Lung (tissue), 16 donors: ENCODE measurements around the gene PRMT2. TPM values are rescaled to one million over a fixed set of nuclear protein-coding genes. Genes with fewer than 3 reads are reported as not detected.

Source experiments
- ATAC-seq: fragments of 200-7000 bp; cut with Tn5 transposase; one replicate; pipeline ENCODE4 v1.9.1; 2020; ENCODE audit warnings: moderate number of reproducible peaks; ENCODE audit not compliant: insufficient read depth, low FRiP score
- DNase-seq, 3 donors: peaks; one replicate each; pipeline ENCODE4 v3.0.0-alpha.2; 2013 to 2017
- H3K27ac ChIP-seq, 2 donors: one replicate each; pipeline ENCODE4 v1.5.1; 2013; ENCODE audit warnings: mild to moderate bottlenecking in 2 of 2, moderate library complexity in 2 of 2, control low read depth in 1 of 2, inconsistent platforms in 1 of 2, low read depth in 1 of 2, low read length in 1 of 2
- H3K27me3 ChIP-seq, 3 donors: one replicate each; pipeline ENCODE4 v1.5.1; 2013; ENCODE audit warnings: low read length in 2 of 3; ENCODE audit not compliant: control insufficient read depth in 3 of 3, insufficient read depth in 3 of 3
- H3K36me3 ChIP-seq, 4 donors: one replicate each; pipeline ENCODE4 v1.5.1; 2013; ENCODE audit warnings: low read length in 4 of 4, mild to moderate bottlenecking in 1 of 4, moderate library complexity in 1 of 4; ENCODE audit not compliant: control insufficient read depth in 4 of 4, insufficient read depth in 4 of 4
- H3K4me1 ChIP-seq, 5 donors: one replicate each; pipeline ENCODE4 v1.5.1; 2013; ENCODE audit warnings: low read length in 5 of 5, mild to moderate bottlenecking in 2 of 5, moderate library complexity in 1 of 5; ENCODE audit not compliant: control insufficient read depth in 5 of 5, insufficient read depth in 5 of 5
- H3K4me3 ChIP-seq: one replicate; pipeline ENCODE4 v1.5.1; 2013; ENCODE audit warnings: mild to moderate bottlenecking, control low read depth, moderate library complexity
- H3K9ac ChIP-seq, 2 donors: one replicate each; pipeline ENCODE4 v1.5.1; 2013; ENCODE audit warnings: low read length in 2 of 2, control low read depth in 1 of 2; ENCODE audit not compliant: insufficient read depth in 1 of 2
- H3K9me3 ChIP-seq, 4 donors: one replicate each; pipeline ENCODE4 v1.5.1; 2013; ENCODE audit warnings: low read length in 3 of 4, mild to moderate bottlenecking in 1 of 4, moderate library complexity in 1 of 4; ENCODE audit not compliant: control insufficient read depth in 4 of 4, insufficient read depth in 3 of 4
- WGBS, 2 donors: extraction: QIAGEN DNeasy Blood & Tissue Kit; methylation state at CpG; one replicate each; pipeline ENCODE4 v1.1.7; 2013; 5-methylcytosine and 5-hydroxymethylcytosine counted together
- long read RNA-seq, 5 donors: transcript quantifications; one replicate each; lab custom pipeline, GENCODE V29; 2026
- polyA plus RNA-seq, 2 donors: library from polyadenylated mRNA; stranded (reverse); fragments of 200-250 nt; gene quantifications; one replicate each; pipeline ENCODE4 v1.2.1, GENCODE V29; 2013
- total RNA-seq, 2 donors: library from RNA; depleted of rRNA in 1 of 2; stranded (reverse); fragments of >200 nt in 1 of 2; gene quantifications; one replicate each; pipeline ENCODE4 v1.2.1, GENCODE V29; 2014 to 2021
- TF ChIP-seq, protein P1 (sequence below): IDR thresholded peaks from 2 replicates; pipeline ENCODE4 v1.5.1; 2012; ENCODE audit warnings: mild to moderate bottlenecking; ENCODE audit errors: control extremely low read depth, extremely low read depth
- donor health status: control.
- donor health status: control.
- donor health status: Bipolar disorder and iron deficiency.
- donor health status: healthy.
- donor health status: DM: yes; HTN: yes; CAD: no.

PRMT2 gene
- total RNA-seq (100 to 1,000 TPM in 1 of 2 donors, 10 to 100 TPM in 1; 93.8 to 114 TPM), polyA plus RNA-seq (10 to 100 TPM; 58.2 to 87.8 TPM)
- long read RNA-seq, donor 1, transcript PRMT2-203 (12 exons, 2,688 nt) = minor isoform, 6 of 74 reads
- long read RNA-seq, donor 1, transcript PRMT2-206 (11 exons, 2,131 nt) = major isoform, 17 of 74 reads
- long read RNA-seq, donor 1, transcript PRMT2-204 (6 exons, 954 nt) = minor isoform, 8 of 74 reads
- long read RNA-seq, donor 1, partial matches to known transcripts = 41 of 74 reads
- long read RNA-seq, donor 1, other reads (novel, unspliced or antisense) = 0 of 74 reads
- long read RNA-seq, donor 2, partial matches to known transcripts = 24 of 30 reads
- long read RNA-seq, donor 2, other reads (novel, unspliced or antisense) = 0 of 30 reads
- long read RNA-seq, donor 3, partial matches to known transcripts = 15 of 23 reads
- long read RNA-seq, donor 3, other reads (novel, unspliced or antisense) = 0 of 23 reads
- long read RNA-seq, donor 4, partial matches to known transcripts = 6 of 16 reads
- long read RNA-seq, donor 4, other reads (novel, unspliced or antisense) = 0 of 16 reads
- long read RNA-seq, donor 5, transcript PRMT2-203 (12 exons, 2,688 nt) = minor isoform, 6 of 114 reads
- long read RNA-seq, donor 5, transcript PRMT2-204 (6 exons, 954 nt) = minor isoform, 8 of 114 reads
- long read RNA-seq, donor 5, transcript PRMT2-206 (11 exons, 2,131 nt) = major isoform, 14 of 114 reads
- long read RNA-seq, donor 5, partial matches to known transcripts = 82 of 114 reads
- long read RNA-seq, donor 5, other reads (novel, unspliced or antisense) = 0 of 114 reads

DNA sequence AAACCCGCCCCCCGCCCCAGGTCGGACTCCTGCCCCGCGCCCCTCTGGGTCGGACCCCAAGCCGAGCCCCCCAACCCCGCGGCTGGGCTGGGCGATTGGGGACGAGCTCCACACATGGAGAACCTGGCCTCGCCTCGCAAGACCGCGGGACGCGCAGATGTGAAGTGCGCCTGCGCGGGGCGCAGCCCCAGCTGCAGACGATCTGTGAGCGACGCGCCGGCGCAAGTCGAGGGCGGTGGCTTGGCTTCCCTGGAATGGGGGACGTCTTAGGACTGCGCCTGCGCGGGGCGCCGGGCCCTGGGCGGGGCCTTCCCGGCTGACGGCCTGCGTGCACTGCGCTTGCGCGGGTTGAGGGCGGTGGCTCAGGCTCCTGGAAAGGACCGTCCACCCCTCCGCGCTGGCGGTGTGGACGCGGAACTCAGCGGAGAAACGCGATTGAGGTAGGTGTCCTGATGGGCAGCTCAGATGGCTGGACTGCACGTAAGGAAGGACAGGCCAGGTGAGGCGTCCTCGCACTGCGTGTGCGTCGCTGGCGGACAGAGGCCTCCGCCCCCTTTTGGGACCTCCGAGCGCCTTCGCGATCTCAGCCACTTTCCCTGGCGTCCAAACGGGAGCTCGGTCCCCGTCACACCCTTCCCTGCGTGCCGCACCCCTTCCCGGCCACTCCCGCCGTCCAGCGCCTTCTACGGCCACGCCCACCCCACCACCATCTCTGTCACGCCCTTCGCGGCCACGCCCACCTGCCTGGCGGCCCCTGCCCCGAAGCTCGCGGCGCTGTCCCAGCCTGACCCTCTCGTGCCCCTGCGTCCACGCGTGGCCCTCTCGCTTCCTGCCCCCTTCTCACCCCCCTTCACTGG lies at the start of gene PRMT2:
Gene PRMT2, plus strand, starts transcription at position 351 of the 857 bp plus-strand sequence. CDS start 1,278 bp downstream, outside the sequence.
- TF ChIP-seq, protein P1, sequence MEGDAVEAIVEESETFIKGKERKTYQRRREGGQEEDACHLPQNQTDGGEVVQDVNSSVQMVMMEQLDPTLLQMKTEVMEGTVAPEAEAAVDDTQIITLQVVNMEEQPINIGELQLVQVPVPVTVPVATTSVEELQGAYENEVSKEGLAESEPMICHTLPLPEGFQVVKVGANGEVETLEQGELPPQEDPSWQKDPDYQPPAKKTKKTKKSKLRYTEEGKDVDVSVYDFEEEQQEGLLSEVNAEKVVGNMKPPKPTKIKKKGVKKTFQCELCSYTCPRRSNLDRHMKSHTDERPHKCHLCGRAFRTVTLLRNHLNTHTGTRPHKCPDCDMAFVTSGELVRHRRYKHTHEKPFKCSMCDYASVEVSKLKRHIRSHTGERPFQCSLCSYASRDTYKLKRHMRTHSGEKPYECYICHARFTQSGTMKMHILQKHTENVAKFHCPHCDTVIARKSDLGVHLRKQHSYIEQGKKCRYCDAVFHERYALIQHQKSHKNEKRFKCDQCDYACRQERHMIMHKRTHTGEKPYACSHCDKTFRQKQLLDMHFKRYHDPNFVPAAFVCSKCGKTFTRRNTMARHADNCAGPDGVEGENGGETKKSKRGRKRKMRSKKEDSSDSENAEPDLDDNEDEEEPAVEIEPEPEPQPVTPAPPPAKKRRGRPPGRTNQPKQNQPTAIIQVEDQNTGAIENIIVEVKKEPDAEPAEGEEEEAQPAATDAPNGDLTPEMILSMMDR = no peak
- Histone ChIP-seq H3K4me1 (peaks cover 0 to 27% (median 21%) of the 10 kb centered on the region in 5 donors), H3K9me3 (no peaks in the 10 kb centered on the region), H3K36me3 (peaks cover 0 to 15% (median 2%) of the 10 kb centered on the region in 4 donors), H3K27ac (peak within 1 kb of the TSS; percentile 95 to 99), H3K27me3 (no peaks in the 10 kb centered on the region), H3K9ac (peak within 1 kb of the TSS; percentile 93 to 95), H3K4me3 (peak within 1 kb of the TSS; percentile 91)
- peak; percentile 91 for ATAC-seq
- 0% methylated on average over 85 to 90 of the region's 90 CpGs for WGBS, 2 donors
- DNase-seq = peak; percentile 98 to 99 (median 99)

DNA sequence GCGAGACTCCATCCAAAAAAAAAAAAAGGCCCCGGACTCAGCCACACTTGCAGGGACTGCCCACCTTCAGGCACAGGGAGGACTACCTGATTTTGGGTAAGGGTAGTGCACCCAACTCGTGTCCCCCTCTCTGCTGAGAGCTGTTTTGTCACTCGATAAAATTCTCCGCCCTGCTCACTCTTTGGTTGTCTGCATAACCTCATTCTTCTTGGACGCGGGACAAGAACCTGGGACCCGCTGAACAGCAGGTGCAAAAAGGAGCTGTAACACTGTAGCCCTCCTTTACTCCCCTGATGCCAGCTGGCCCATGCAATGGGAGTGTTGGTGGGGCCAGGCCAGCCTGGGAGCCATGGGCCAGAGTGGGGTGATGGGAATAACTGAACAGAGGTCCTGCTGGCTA lies 41.2 kb upstream of the PRMT2 start:
- peaks cover 0 to 14% (median 0%) of the 10 kb centered on the region in 4 donors for H3K9me3 ChIP-seq
- H3K4me3 ChIP-seq = no peak overlapping the region
- no peak for DNase-seq
- no peaks in the 10 kb centered on the region for H3K27me3 ChIP-seq
- H3K27ac ChIP-seq = no peak overlapping the region
- H3K36me3 ChIP-seq = no peaks in the 10 kb centered on the region
- no peak for ATAC-seq
- TF ChIP-seq, protein P1 = no peak
- 76 to 93% methylated on average over 8 of the region's 8 CpGs for WGBS, 2 donors
- H3K4me1 ChIP-seq = peaks cover 0 to 6% (median 0%) of the 10 kb centered on the region in 5 donors
- no peak overlapping the region for H3K9ac ChIP-seq

DNA sequence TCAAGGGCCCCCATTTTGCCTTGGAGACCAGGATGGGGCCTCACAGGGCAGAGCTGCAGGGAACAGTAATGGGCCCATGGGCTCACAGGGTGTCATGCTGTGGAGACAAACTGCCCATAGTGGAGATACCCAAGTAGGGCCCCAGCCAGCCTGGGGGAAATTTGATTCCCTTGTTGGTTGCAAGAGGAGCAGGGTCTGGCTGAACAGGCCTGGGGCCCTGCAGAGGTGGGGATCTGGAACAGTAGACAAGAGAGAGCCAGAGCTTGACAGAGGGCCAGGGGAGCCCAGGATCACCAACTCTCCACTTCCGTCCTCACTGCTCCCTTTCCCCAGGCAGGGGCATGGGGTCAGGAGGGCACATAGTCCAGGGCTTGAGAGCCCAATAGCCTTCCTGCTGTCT lies 39.3 kb upstream of the PRMT2 start:
- Histone ChIP-seq H3K36me3 (no peaks in the 10 kb centered on the region), H3K27ac (no peak overlapping the region), H3K4me1 (peaks cover 0 to 10% (median 0%) of the 10 kb centered on the region in 5 donors), H3K4me3 (no peak overlapping the region), H3K9me3 (peaks cover 0 to 13% (median 0%) of the 10 kb centered on the region in 4 donors), H3K9ac (no peak overlapping the region), H3K27me3 (no peaks in the 10 kb centered on the region)
- no peak for ATAC-seq
- TF ChIP-seq, protein P1 = no peak
- DNase-seq = no peak
- 100% methylated on average over 1 of the region's 1 CpG for WGBS, 2 donors
